Breast epithelium (tissue), 3 donors: ENCODE results near the gene ALDH1A1.

Experiments
- POLR2A ChIP-seq: fragments of 450-650 bp; IDR thresholded peaks from one replicate; pipeline ENCODE4 v1.6.1; 2016; ENCODE audit warnings: antibody characterized with exemption, mild to moderate bottlenecking, moderate library complexity
- TF ChIP-seq, protein P1 (sequence below), 3 donors: fragments of 450-650 bp; IDR thresholded peaks; one replicate each; pipeline ENCODE4 v1.5.1; 2016 to 2017; ENCODE audit warnings: antibody characterized with exemption in 3 of 3, mild to moderate bottlenecking in 3 of 3, moderate library complexity in 3 of 3

- TF ChIP-seq, protein P1, sequence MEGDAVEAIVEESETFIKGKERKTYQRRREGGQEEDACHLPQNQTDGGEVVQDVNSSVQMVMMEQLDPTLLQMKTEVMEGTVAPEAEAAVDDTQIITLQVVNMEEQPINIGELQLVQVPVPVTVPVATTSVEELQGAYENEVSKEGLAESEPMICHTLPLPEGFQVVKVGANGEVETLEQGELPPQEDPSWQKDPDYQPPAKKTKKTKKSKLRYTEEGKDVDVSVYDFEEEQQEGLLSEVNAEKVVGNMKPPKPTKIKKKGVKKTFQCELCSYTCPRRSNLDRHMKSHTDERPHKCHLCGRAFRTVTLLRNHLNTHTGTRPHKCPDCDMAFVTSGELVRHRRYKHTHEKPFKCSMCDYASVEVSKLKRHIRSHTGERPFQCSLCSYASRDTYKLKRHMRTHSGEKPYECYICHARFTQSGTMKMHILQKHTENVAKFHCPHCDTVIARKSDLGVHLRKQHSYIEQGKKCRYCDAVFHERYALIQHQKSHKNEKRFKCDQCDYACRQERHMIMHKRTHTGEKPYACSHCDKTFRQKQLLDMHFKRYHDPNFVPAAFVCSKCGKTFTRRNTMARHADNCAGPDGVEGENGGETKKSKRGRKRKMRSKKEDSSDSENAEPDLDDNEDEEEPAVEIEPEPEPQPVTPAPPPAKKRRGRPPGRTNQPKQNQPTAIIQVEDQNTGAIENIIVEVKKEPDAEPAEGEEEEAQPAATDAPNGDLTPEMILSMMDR (IDR thresholded peaks at IDR 0.05): no peak
- no peak for TF ChIP-seq POLR2A
These were observed 4.1 kb downstream of the ALDH1A1 start for GRCh38 chr9:72948575-72949243.
